Psoas muscle (tissue), 8 donors: Measurements from ENCODE around the gene OLFM2. TPM values are rescaled to one million over a fixed set of nuclear protein-coding genes. Genes with fewer than 3 reads are reported as not detected.

ENCODE experiments used
- ATAC-seq, 4 donors: fragments of 200-7000 bp; cut with Tn5 transposase; one replicate each; pipeline ENCODE4 v1.9.1; 2020; ENCODE audit warnings: moderate library complexity in 3 of 4, mild to moderate bottlenecking in 2 of 4
- DNase-seq, 2 donors: peaks; one replicate each; pipeline ENCODE4 v3.0.0-alpha.2; 2020
- H3K27ac ChIP-seq: fragments of 200-600 bp; one replicate; pipeline ENCODE4 v1.8.0; 2022
- H3K27me3 ChIP-seq, 3 donors: fragments of 200-600 bp in 1 of 3; one replicate each; pipeline versions ENCODE4 v1.6.1 to v1.8.0; 2013 to 2022; ENCODE audit warnings: low read length in 2 of 3, mild to moderate bottlenecking in 2 of 3, moderate library complexity in 1 of 3; ENCODE audit not compliant: insufficient read depth in 3 of 3
- H3K36me3 ChIP-seq, 2 donors: fragments of 200-600 bp in 1 of 2; one replicate each; pipeline versions ENCODE4 v1.6.1 to v1.8.0; 2013 to 2022; ENCODE audit warnings: low read depth in 1 of 2, mild to moderate bottlenecking in 1 of 2, moderate library complexity in 1 of 2; ENCODE audit not compliant: insufficient read depth in 1 of 2
- H3K4me1 ChIP-seq: fragments of 200-600 bp; one replicate; pipeline ENCODE4 v1.8.0; 2022
- H3K4me3 ChIP-seq: fragments of 200-600 bp; one replicate; pipeline ENCODE4 v1.8.0; 2022; ENCODE audit warnings: mild to moderate bottlenecking
- H3K9me3 ChIP-seq: fragments of 200-600 bp; one replicate; pipeline ENCODE4 v1.8.0; 2022
- WGBS, 3 donors: extraction: QIAGEN DNeasy Blood & Tissue Kit; methylation state at CpG; one replicate each; pipeline versions ENCODE4 v1.1.6 to v1.1.7; 2013; 5-methylcytosine and 5-hydroxymethylcytosine counted together
- intact Hi-C, 2 donors: fragments of 100-400 bp; cut with DNase I; formaldehyde crosslinking; loops; one replicate each; pipeline versions ENCODE4 v1.11.0 to v1.14.2; 2022
- polyA plus RNA-seq, 3 donors: library from polyadenylated mRNA; stranded (reverse); fragments of 200-250 nt; gene quantifications; one replicate each; pipeline ENCODE4 v1.2.3, GENCODE V29; 2013
- total RNA-seq, 4 donors: library from RNA; stranded (reverse); fragmentation: NEBNext Ultra II Directional in 2 of 4; extraction: Animal tissue kit (Norgen Biotek cat#: 25700) in 2 of 4; gene quantifications; one replicate each; pipeline versions ENCODE4 v1.2.1 to v1.2.4, GENCODE V29; 2021 to 2023
- TF ChIP-seq, protein P1 (sequence below): fragments of 200-600 bp; IDR thresholded peaks from one replicate; pipeline ENCODE4 v1.8.0; 2022; ENCODE audit warnings: antibody characterized with exemption
- donor health status: healthy with polysubstance abuse.
- donor health status: DM: no; HTN: no; CAD: no; lungs with moderate emphysema.
- donor health status: Bipolar disorder and iron deficiency.
- donor health status: healthy.
- donor health status: DM: yes; HTN: yes; CAD: no.
- donor health status: DM: no; HTN: no; CAD: no.
- donor health status: DM: no; HTN: no; CAD: no.
- donor health status: DM: yes; HTN: yes; CAD: no.

Gene OLFM2
- total and polyA plus RNA-seq, 7 donors: 0.48 to 5.1 (median 1.0) TPM

DNA sequence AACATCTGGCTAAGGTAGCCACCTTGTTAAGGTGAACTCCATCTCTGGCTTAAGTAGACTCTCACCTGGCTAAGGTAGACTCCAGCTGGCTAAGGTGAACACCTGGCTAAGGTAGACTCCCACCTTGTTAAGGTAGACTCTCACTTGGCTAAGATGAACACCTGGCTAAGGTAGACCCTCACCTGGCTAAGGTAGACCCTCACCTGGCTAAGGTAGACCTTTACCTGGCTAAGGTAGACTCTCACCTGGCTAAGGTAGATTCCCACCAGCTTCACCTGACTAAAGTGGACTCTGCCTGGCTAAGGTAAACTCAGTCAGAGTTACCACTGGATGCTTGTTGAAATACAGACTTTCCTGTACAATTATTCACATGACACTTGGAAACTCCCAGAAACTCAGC is 77.5 kb downstream of the OLFM2 start:
- ATAC-seq (no peak), DNase-seq (no peak)
- TF ChIP-seq, protein P1, sequence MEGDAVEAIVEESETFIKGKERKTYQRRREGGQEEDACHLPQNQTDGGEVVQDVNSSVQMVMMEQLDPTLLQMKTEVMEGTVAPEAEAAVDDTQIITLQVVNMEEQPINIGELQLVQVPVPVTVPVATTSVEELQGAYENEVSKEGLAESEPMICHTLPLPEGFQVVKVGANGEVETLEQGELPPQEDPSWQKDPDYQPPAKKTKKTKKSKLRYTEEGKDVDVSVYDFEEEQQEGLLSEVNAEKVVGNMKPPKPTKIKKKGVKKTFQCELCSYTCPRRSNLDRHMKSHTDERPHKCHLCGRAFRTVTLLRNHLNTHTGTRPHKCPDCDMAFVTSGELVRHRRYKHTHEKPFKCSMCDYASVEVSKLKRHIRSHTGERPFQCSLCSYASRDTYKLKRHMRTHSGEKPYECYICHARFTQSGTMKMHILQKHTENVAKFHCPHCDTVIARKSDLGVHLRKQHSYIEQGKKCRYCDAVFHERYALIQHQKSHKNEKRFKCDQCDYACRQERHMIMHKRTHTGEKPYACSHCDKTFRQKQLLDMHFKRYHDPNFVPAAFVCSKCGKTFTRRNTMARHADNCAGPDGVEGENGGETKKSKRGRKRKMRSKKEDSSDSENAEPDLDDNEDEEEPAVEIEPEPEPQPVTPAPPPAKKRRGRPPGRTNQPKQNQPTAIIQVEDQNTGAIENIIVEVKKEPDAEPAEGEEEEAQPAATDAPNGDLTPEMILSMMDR: no peak
- Histone ChIP-seq H3K27ac (no peak overlapping the region), H3K27me3 (no peaks in the 10 kb centered on the region), H3K36me3 (no peaks in the 10 kb centered on the region), H3K4me1 (no peaks in the 10 kb centered on the region), H3K4me3 (no peak overlapping the region), H3K9me3 (no peaks in the 10 kb centered on the region)
- intact Hi-C loops: no loop called here

DNA sequence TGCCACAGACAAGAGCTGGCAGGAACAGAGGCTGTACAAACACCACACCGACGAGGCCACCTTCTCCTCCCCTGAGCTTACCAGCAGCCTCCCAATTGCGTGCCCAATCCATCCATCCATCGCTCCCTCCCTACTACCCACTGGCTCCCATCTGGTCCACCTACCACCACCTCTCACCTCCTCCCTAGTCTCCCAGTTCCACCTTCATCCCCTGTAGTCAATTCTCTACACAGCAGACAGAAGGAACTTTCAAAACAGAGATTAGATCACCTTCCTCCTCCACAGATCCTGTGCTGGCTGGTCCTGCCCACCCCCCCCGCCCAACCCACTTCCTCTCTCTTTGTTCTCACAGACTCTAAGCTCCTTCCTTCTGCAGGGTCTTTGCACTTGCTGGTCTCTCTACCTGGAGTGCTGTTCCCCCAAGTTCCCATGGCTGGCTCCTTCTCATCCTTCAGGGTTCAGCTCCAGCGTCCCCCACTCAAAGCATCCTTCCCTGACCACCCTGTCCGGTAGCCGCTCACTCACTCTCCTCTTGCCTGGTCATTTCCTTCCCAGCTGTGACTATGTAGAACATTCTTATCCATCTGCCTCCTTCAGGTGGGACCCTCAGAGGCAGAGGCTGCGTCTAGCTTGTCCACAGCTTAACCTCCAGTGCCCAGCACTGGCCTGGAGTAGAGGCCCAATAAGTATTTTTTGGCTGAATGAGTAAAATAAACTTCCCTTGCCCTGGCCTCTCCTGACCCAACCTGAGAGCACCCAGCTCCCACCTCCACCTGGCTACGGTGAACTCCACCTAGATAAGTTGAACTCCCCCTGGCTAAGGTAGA is 78.2 kb downstream of the OLFM2 start:
- Histone ChIP-seq H3K9me3 (no peaks in the 10 kb centered on the region), H3K4me1 (no peaks in the 10 kb centered on the region), H3K27ac (no peak overlapping the region), H3K4me3 (no peak overlapping the region), H3K36me3 (no peaks in the 10 kb centered on the region), H3K27me3 (no peaks in the 10 kb centered on the region)
- ATAC-seq: no peak
- intact Hi-C loops: no loop called here
- 81 to 88% (median 82%) methylated on average over 10 of the region's 10 CpGs for WGBS, 3 donors
- TF ChIP-seq, protein P1: no peak
- DNase-seq: no peak

DNA sequence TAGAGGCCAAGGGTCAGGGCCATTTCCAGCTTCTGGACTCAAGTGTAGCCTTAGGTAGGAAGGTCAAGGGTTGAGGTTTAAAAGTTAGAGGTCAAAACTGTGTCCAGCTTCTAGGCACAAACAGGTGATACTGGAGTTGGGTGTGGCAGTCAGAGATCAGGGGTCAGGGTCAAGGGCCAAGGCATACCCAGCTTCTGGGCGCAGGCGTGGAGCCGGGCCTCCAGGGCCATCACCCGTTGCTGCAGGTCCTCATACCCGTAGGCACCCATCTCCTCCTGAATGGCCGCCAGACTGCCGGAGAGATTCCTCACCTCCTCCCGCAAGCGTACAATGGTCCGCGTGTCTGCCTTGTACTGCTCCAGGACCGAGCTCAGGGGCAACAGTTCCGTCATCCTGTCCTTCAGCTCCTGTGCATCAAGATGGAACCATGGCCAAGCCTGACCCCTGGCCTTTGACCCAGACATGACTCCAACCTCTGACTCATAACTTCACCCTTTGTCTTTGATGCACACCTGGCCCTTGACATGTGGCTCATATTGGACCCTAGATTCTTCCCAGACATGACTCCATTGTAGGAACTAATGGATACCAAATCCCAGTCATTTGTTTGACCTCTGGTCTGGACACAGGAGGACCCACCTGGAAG is 79.1 kb downstream of the OLFM2 start:
- Histone ChIP-seq H3K4me3 (no peak overlapping the region), H3K4me1 (no peaks in the 10 kb centered on the region)

DNA sequence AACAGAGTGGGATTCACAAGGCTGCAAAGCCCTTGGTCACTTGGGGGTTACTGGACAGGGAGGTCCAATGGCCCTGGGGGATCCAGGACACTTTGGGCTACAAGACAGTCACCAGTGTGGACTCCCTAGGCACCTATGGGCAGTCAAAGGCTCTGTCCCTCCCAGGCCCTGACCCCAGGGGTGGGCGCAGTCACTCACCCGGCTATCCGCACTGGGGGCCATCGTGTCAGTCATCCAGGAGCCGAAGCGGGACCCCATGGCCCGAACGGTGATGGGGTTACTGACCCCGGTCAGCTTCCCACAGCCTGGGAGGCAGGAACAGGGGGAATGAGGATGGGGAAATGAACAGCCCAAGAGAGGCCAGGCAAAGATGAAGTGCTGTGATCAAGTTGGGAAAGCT is 79.7 kb downstream of the OLFM2 start:
- H3K4me3 ChIP-seq: no peak overlapping the region
- no peaks in the 10 kb centered on the region for H3K27me3 ChIP-seq
- ATAC-seq (no peak), DNase-seq (no peak)
- H3K9me3 ChIP-seq: no peaks in the 10 kb centered on the region
- H3K27ac ChIP-seq: no peak overlapping the region
- WGBS, 3 donors: 93 to 96% (median 95%) methylated on average over 9 of the region's 9 CpGs
- intact Hi-C loops: no loop called here
- no peaks in the 10 kb centered on the region for H3K4me1 ChIP-seq
- TF ChIP-seq, protein P1: no peak
- no peaks in the 10 kb centered on the region for H3K36me3 ChIP-seq

More for the DNA sequence above, 79.1 kb downstream of the OLFM2 start:
- Histone ChIP-seq H3K9me3 (no peaks in the 10 kb centered on the region), H3K27ac (no peak overlapping the region), H3K36me3 (no peaks in the 10 kb centered on the region), H3K27me3 (no peaks in the 10 kb centered on the region)
- 88 to 95% (median 90%) methylated on average over 12 to 13 of the region's 13 CpGs for WGBS, 3 donors
- DNase-seq (no peak), ATAC-seq (no peak)
- TF ChIP-seq, protein P1: no peak
- intact Hi-C loops: no loop called here
